HepG2 (cell line): Measurements from ENCODE around the gene CBY1. TPM values are rescaled to one million over a fixed set of nuclear protein-coding genes. Genes with fewer than 3 reads are reported as not detected.
A peak's percentile ranks its signal among the peaks of the same experiment; 100 is the strongest.

Experiments
- AGO2 ChIP-seq: fragments of 200-400 bp; formaldehyde crosslinking; optimal IDR thresholded peaks from 2 replicates; pipeline ENCODE3; 2017; ENCODE audit warnings: mild to moderate bottlenecking, low read depth, low read length, moderate library complexity
- ATF2 ChIP-seq: sonication (generic); formaldehyde crosslinking; IDR thresholded peaks from 2 replicates; pipeline ENCODE4 v1.4.0; 2020; ENCODE audit warnings: missing genetic modification reagents
- DZIP1 ChIP-seq: sonication (generic); formaldehyde crosslinking; IDR thresholded peaks from 2 replicates; pipeline ENCODE4 v1.5.0; 2020; ENCODE audit warnings: mild to moderate bottlenecking, missing genetic modification reagents
- ETV6 ChIP-seq: sonication (generic); formaldehyde crosslinking; conservative IDR thresholded peaks from 2 replicates; pipeline ENCODE4 v1.4.0; 2020; ENCODE audit warnings: missing genetic modification reagents
- TFDP1 ChIP-seq: IDR thresholded peaks from 2 replicates; pipeline ENCODE4 v1.6.1; 2016; ENCODE audit warnings: missing compliant biosample characterization, missing genetic modification reagents, borderline replicate concordance
- ZBTB21 ChIP-seq: sonication (generic); formaldehyde crosslinking; IDR thresholded peaks from 2 replicates; pipeline ENCODE4 v1.4.0; 2020; ENCODE audit warnings: missing genetic modification reagents
- ZBTB40 ChIP-seq, 2 experiments: fragments of 450-650 bp in 1 of 2; sonication (generic) in 1 of 2; formaldehyde crosslinking in 1 of 2; IDR thresholded peaks; 2 replicates each; pipeline versions ENCODE4 v1.6.1 to v1.8.0; 2016 to 2022; ENCODE audit warnings: antibody characterized with exemption in 1 of 2, mild to moderate bottlenecking in 1 of 2, missing genetic modification reagents in 1 of 2
- ZEB1 ChIP-seq: IDR thresholded peaks from 2 replicates; pipeline ENCODE4 v1.6.1; 2012; ENCODE audit warnings: mild to moderate bottlenecking, low read depth, inconsistent platforms; ENCODE audit not compliant: insufficient replicate concordance
- ZFAT ChIP-seq: sonication (generic); formaldehyde crosslinking; conservative IDR thresholded peaks from 2 replicates; pipeline ENCODE4 v1.8.1; 2023; ENCODE audit warnings: missing genetic modification reagents, inconsistent platforms
- ZNF160 ChIP-seq: sonication (generic); formaldehyde crosslinking; IDR thresholded peaks from 2 replicates; pipeline ENCODE4 v1.8.0; 2022; ENCODE audit warnings: mild to moderate bottlenecking, inconsistent platforms, missing genetic modification reagents
- ZNF260 ChIP-seq: sonication (generic); formaldehyde crosslinking; IDR thresholded peaks from 2 replicates; pipeline ENCODE4 v1.4.0; 2020; ENCODE audit warnings: missing genetic modification reagents, low read depth, mild to moderate bottlenecking, borderline replicate concordance
- ZNF709 ChIP-seq: sonication (generic); formaldehyde crosslinking; IDR thresholded peaks from 2 replicates; pipeline ENCODE4 v1.5.0; 2020; ENCODE audit warnings: mild to moderate bottlenecking, missing genetic modification reagents
- ZNF761 ChIP-seq: sonication (generic); formaldehyde crosslinking; conservative IDR thresholded peaks from 2 replicates; pipeline ENCODE4 v1.4.0; 2020; ENCODE audit warnings: mild to moderate bottlenecking, missing genetic modification reagents
- polyA plus RNA-seq, 8 experiments: library from polyadenylated mRNA; depleted of rRNA in 3 of 8; stranded (reverse) in 7 of 8; unstranded in 1 of 8; fragments of >200 nt; fragmentation: Illumina TruSeq in 4 of 8; extraction: Trizol in 4 of 8; gene quantifications; 2 replicates each; pipeline versions ENCODE4 v1.2.1 to v1.2.3, GENCODE V29; 2011 to 2016; ENCODE audit warnings: low read depth in 4 of 8, missing spikeins in 1 of 8, mixed read lengths in 1 of 8; ENCODE audit not compliant: insufficient read depth in 1 of 8
- total RNA-seq, 5 experiments: library from RNA; depleted of rRNA; stranded (reverse); fragments of >200 nt; fragmentation: Illumina TruSeq; extraction: Trizol; gene quantifications; 2 replicates each; pipeline ENCODE4 v1.2.3, GENCODE V29; 2016; ENCODE audit warnings: low read depth in 1 of 5

The CBY1 gene
- total and polyA plus RNA-seq, 2 of the 13 experiments (the other 11 are each of a cell fraction or from before 2014, with no cell fraction given): 19.7 to 20.3 TPM

- TF ChIP-seq ZBTB40 (IDR thresholded peaks at IDR 0.05) (no peak), ZBTB40 (CRISPR knock-in tag; IDR thresholded peaks at IDR 0.05) (no peak), DZIP1 (no peak), ATF2 (CRISPR knock-in tag) (peak; percentile 50; the same call in 1 of the 2 replicates), ZNF709 (no peak), ZNF260 (CRISPR knock-in tag) (no peak), ZBTB21 (CRISPR knock-in tag) (peak; percentile 91), ZNF160 (CRISPR knock-in tag) (no peak), ZFAT (CRISPR knock-in tag) (no peak), AGO2 (no peak), TFDP1 (CRISPR knock-in tag) (peak; percentile 85), ZNF761 (peak; percentile 37; the same call in 1 of the 2 replicates), ETV6 (CRISPR knock-in tag) (no peak), ZEB1 (no peak)
Measured at GRCh38 chr22:38705235-38706100, 49.0 kb downstream of the CBY1 start, which contains the start of gene GTPBP1 (continued).
